Activated CD4-positive, alpha-beta T cell treated with anti-CD3 and anti-CD28 coated beads for 4 hours (primary cell): ENCODE results near the gene OSCP1.
A peak's percentile ranks its signal among the peaks of the same experiment; 100 is the strongest.

Source experiments
- DNase-seq, 2 donors: peaks; one replicate each; pipeline ENCODE4 v3.0.0-alpha.2; 2020

OSCP1 gene

GRCh38 chr1:36400825-36401601, 49.2 kb downstream of the OSCP1 start:
- no peak for DNase-seq

GRCh38 chr1:36400514-36400824, 49.8 kb downstream of the OSCP1 start:
- DNase-seq: no peak

GRCh38 chr1:36398370-36398977, 51.8 kb downstream of the OSCP1 start:
- no peak for DNase-seq

- DNase-seq: peak; percentile 84 to 90
These were observed 52.6 kb downstream of the OSCP1 start, which contains the start of gene LSM10 for GRCh38 chr1:36397378-36398230. Gene LSM10, minus strand, starts transcription at chr1:36397908. Its CDS starts 3,779 bp downstream, at chr1:36394129.

- DNase-seq: no peak
These were observed 53.2 kb downstream of the OSCP1 start for GRCh38 chr1:36397083-36397377.

GRCh38 chr1:36396359-36396758, 53.9 kb downstream of the OSCP1 start:
- DNase-seq: no peak

GRCh38 chr1:36393686-36394085, 56.6 kb downstream of the OSCP1 start:
- DNase-seq: no peak

GRCh38 chr1:36392836-36393235, 57.4 kb downstream of the OSCP1 start:
- no peak for DNase-seq

GRCh38 chr1:36391271-36391670, 59.0 kb downstream of the OSCP1 start:
- DNase-seq: no peak

- no peak for DNase-seq
These were observed 59.8 kb downstream of the OSCP1 start for GRCh38 chr1:36390411-36390810.

- no peak for DNase-seq
These were observed 60.3 kb downstream of the OSCP1 start for GRCh38 chr1:36389999-36390398.

- no peak for DNase-seq
These were observed 61.0 kb downstream of the OSCP1 start for GRCh38 chr1:36389261-36389660.

- no peak for DNase-seq
These were observed 62.9 kb downstream of the OSCP1 start for GRCh38 chr1:36387141-36387949.

- peak; percentile 92 to 93 for DNase-seq
These were observed 63.7 kb downstream of the OSCP1 start for GRCh38 chr1:36386265-36387140.

GRCh38 chr1:36385410-36386264, 64.6 kb downstream of the OSCP1 start, which contains the start of gene STK40:
Gene STK40, minus strand, starts transcription at chr1:36385924. Its CDS starts 24,592 bp downstream, at chr1:36361332.
- peak; percentile 97 to 98 for DNase-seq

- DNase-seq: peak in 1 of 2 donors; percentile 30
These were observed 65.5 kb downstream of the OSCP1 start for GRCh38 chr1:36384542-36385409.

- DNase-seq: no peak
These were observed 67.0 kb downstream of the OSCP1 start for GRCh38 chr1:36383240-36383639.

- no peak for DNase-seq
These were observed 67.6 kb downstream of the OSCP1 start for GRCh38 chr1:36382669-36383068.

- no peak for DNase-seq
These were observed 68.0 kb downstream of the OSCP1 start for GRCh38 chr1:36382231-36382630.

GRCh38 chr1:36381405-36381804, 68.8 kb downstream of the OSCP1 start:
- DNase-seq: no peak
